Astrocyte (in vitro differentiated cells and primary cell): Measurements from ENCODE around the gene FRMD4B. TPM values are rescaled to one million over a fixed set of nuclear protein-coding genes. Genes with fewer than 3 reads are reported as not detected.

Source experiments
- DNase-seq: peaks from one replicate; pipeline ENCODE4 v3.0.0-alpha.2; 2010; ENCODE audit warnings: low read depth
- FAIRE-seq: peaks from 2 replicates; lab custom pipeline; 2011; peaks lifted over from hg19 to GRCh38; lab: Jason Lieb, UNC
- H2AFZ ChIP-seq: 2 replicates; pipeline ENCODE4 v1.6.0; 2012; ENCODE audit warnings: low read depth, low read length, inconsistent platforms
- H3K27ac ChIP-seq: 2 replicates; pipeline ENCODE4 v1.5.1; 2011; ENCODE audit warnings: low read depth, low read length, inconsistent platforms
- H3K27me3 ChIP-seq: 2 replicates; pipeline ENCODE4 v1.6.0; 2011; ENCODE audit warnings: low read length, inconsistent platforms; ENCODE audit not compliant: insufficient read depth
- H3K36me3 ChIP-seq: 2 replicates; pipeline ENCODE4 v1.5.1; 2011; ENCODE audit warnings: low read length, inconsistent platforms; ENCODE audit not compliant: insufficient read depth
- H3K4me1 ChIP-seq: 2 replicates; pipeline ENCODE4 v1.5.1; 2011; ENCODE audit warnings: low read length, inconsistent platforms; ENCODE audit not compliant: insufficient read depth
- H3K4me2 ChIP-seq: 2 replicates; pipeline ENCODE4 v1.6.0; 2012; ENCODE audit warnings: low read length, inconsistent platforms
- H3K4me3 ChIP-seq: 2 replicates; pipeline ENCODE4 v1.5.1; 2011; ENCODE audit warnings: low read depth, mild to moderate bottlenecking, low read length, inconsistent platforms; ENCODE audit not compliant: insufficient read depth
- H3K79me2 ChIP-seq: 2 replicates; pipeline ENCODE4 v1.6.0; 2012; ENCODE audit warnings: mild to moderate bottlenecking, low read length, inconsistent platforms; ENCODE audit not compliant: insufficient read depth
- H3K9ac ChIP-seq: 2 replicates; pipeline ENCODE4 v1.6.0; 2012; ENCODE audit warnings: mild to moderate bottlenecking, low read length, inconsistent platforms
- H3K9me3 ChIP-seq: 2 replicates; pipeline ENCODE4 v1.5.1; 2012; ENCODE audit warnings: low read depth, mild to moderate bottlenecking, low read length, inconsistent platforms; ENCODE audit not compliant: insufficient read depth
- H4K20me1 ChIP-seq: 2 replicates; pipeline ENCODE4 v1.6.0; 2012; ENCODE audit warnings: low read length, inconsistent platforms; ENCODE audit not compliant: insufficient read depth
- H3K27ac Mint-ChIP-seq: one replicate; pipeline ENCODE4 v1.8.0; 2021; ENCODE audit warnings: mild to moderate bottlenecking, mixed read lengths; ENCODE audit not compliant: unreplicated experiment
- H3K27me3 Mint-ChIP-seq: one replicate; pipeline ENCODE4 v1.8.0; 2021; ENCODE audit warnings: low read depth, mixed read lengths; ENCODE audit not compliant: unreplicated experiment
- H3K36me3 Mint-ChIP-seq: one replicate; pipeline ENCODE4 v1.8.0; 2021; ENCODE audit warnings: low read depth, mixed read lengths; ENCODE audit not compliant: unreplicated experiment
- H3K4me1 Mint-ChIP-seq: one replicate; pipeline ENCODE4 v1.8.0; 2021; ENCODE audit warnings: low read depth, mixed read lengths; ENCODE audit not compliant: unreplicated experiment
- H3K4me3 Mint-ChIP-seq: one replicate; pipeline ENCODE4 v1.8.0; 2021; ENCODE audit warnings: mild to moderate bottlenecking, moderate library complexity, mixed read lengths; ENCODE audit not compliant: unreplicated experiment
- H3K9me3 Mint-ChIP-seq: one replicate; pipeline ENCODE4 v1.8.0; 2021; ENCODE audit warnings: mild to moderate bottlenecking, mixed read lengths; ENCODE audit not compliant: unreplicated experiment
- EZH2 ChIP-seq: IDR thresholded peaks from 2 replicates; pipeline ENCODE4 v1.6.1; 2012; ENCODE audit warnings: mild to moderate bottlenecking, low read length, inconsistent platforms; ENCODE audit not compliant: insufficient read depth
- total RNA-seq: library from RNA; stranded (reverse); gene quantifications from 2 replicates; pipeline ENCODE4 v1.2.1, GENCODE V29; 2021
- TF ChIP-seq, protein P1 (sequence below): IDR thresholded peaks from 2 replicates; pipeline ENCODE4 v1.5.1; 2011; ENCODE audit warnings: low read depth, mild to moderate bottlenecking, inconsistent platforms, low read length, moderate library complexity; ENCODE audit not compliant: insufficient read depth

FRMD4B gene
- total RNA-seq, 1 donor from 2014 or later: 9.2 TPM

DNA sequence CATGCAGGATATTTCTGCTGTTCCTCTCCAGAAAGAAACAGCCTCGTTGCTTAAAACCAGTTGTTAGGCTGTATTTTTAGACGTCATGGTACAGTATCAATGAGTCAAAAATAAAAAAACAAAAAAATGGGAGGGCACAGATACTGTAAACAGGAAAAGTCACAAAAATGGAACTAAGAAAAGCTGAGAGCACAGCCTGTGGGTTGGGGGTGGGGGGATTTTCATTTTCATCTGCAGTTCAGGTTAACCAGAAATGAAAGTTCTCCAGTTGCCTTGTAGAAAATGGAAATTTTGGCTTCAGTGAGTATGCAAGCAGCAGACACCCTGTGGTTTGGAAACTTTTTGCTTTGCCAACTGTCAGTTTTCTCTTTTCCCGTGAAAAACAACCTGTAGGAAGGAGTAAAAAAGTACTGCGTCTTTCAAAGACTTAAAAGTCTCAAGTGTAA, 59.0 kb downstream of the FRMD4B start:
- Histone ChIP-seq H3K36me3 (no peaks in the 10 kb centered on the region), H3K4me2 (peak overlapping the region; percentile 27), H4K20me1 (no peaks in the 10 kb centered on the region), H3K79me2 (no peaks in the 10 kb centered on the region), H3K27ac (no peak overlapping the region), H3K9ac (no peak overlapping the region), H3K4me1 (peaks cover 4% of the 10 kb centered on the region), H2AFZ (no peak overlapping the region), H3K4me3 (no peak overlapping the region), H3K27me3 (no peaks in the 10 kb centered on the region), H3K9me3 (no peaks in the 10 kb centered on the region)
- DNase-seq (no peak), FAIRE-seq (no peak)
- Mint-ChIP-seq H3K4me1 (peaks cover 34% of the 10 kb centered on the region), H3K4me3 (no peak overlapping the region), H3K36me3 (no peaks in the 10 kb centered on the region), H3K27ac (no peak overlapping the region), H3K27me3 (no peaks in the 10 kb centered on the region), H3K9me3 (peaks cover 1% of the 10 kb centered on the region)
- no peak for TF ChIP-seq EZH2
- TF ChIP-seq, protein P1, sequence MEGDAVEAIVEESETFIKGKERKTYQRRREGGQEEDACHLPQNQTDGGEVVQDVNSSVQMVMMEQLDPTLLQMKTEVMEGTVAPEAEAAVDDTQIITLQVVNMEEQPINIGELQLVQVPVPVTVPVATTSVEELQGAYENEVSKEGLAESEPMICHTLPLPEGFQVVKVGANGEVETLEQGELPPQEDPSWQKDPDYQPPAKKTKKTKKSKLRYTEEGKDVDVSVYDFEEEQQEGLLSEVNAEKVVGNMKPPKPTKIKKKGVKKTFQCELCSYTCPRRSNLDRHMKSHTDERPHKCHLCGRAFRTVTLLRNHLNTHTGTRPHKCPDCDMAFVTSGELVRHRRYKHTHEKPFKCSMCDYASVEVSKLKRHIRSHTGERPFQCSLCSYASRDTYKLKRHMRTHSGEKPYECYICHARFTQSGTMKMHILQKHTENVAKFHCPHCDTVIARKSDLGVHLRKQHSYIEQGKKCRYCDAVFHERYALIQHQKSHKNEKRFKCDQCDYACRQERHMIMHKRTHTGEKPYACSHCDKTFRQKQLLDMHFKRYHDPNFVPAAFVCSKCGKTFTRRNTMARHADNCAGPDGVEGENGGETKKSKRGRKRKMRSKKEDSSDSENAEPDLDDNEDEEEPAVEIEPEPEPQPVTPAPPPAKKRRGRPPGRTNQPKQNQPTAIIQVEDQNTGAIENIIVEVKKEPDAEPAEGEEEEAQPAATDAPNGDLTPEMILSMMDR: no peak

DNA sequence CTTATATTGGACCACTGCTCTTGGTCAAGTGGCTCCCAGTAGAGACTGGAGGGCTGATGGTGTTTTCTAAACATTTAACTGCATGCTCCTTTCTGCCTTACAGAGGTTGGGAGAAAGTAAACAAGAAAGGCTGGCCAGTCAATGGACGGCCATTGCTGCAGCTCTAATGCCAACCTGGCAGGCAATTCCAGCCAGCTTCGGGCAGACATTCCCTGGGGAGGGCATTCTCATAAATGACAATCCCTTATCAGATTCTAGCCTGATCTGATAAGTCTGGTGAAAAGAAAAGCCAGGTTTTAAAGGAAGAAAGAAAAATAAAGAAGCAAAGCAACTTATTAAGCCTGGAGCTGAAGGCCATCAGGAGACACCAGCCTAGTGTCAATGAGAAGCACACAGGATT, 60.7 kb downstream of the FRMD4B start:
- DNase-seq (no peak), FAIRE-seq (no peak)
- no peak for TF ChIP-seq EZH2
- TF ChIP-seq, protein P1: no peak
- H3K4me1 Mint-ChIP-seq: peaks cover 31% of the 10 kb centered on the region
- Histone ChIP-seq H4K20me1 (no peaks in the 10 kb centered on the region), H3K9me3 (no peaks in the 10 kb centered on the region), H3K79me2 (no peaks in the 10 kb centered on the region), H3K27ac (no peak overlapping the region), H3K4me1 (peaks cover 4% of the 10 kb centered on the region), H3K27me3 (no peaks in the 10 kb centered on the region), H3K36me3 (no peaks in the 10 kb centered on the region), H2AFZ (no peak overlapping the region), H3K9ac (no peak overlapping the region), H3K4me2 (no peak overlapping the region), H3K4me3 (no peak overlapping the region)
- H3K27ac Mint-ChIP-seq: no peak overlapping the region
- H3K27me3 Mint-ChIP-seq: no peaks in the 10 kb centered on the region
- peaks cover 4% of the 10 kb centered on the region for H3K9me3 Mint-ChIP-seq
- no peaks in the 10 kb centered on the region for H3K36me3 Mint-ChIP-seq
- H3K4me3 Mint-ChIP-seq: no peak overlapping the region

DNA sequence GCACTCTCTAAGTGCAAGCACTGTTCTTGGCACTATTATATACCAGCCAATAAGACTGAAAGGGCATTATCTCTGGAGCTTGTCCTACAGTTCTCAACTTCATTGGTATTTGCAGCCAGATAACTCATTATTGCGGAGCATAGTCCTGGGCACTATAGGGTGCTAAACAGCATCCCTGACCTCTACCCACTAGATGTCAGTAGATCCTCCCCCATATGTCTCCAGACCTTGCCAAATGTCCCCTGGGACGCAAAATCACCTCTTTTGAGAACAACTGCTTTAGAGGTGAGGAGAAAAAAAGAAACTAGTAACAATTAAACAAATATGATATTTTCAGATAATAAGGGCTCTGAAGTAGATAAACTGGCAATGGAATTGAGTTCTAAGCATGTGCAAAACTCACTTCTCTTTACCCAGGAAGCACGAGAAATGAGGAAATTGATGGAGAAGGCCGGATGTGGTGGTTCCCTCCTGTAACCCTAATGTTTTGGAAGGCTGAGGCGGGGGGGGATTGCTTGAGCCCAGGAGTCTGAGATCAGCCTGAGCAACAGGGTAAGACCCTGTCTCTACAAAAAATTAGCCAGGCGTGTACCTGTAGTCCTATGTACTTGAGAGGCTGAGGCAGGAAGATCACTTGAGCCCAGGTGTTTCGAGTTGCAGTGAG, 61.4 kb downstream of the FRMD4B start:
- H3K4me3 ChIP-seq: no peak overlapping the region
- no peak overlapping the region for H3K9ac ChIP-seq
- TF ChIP-seq, protein P1: no peak
- H3K36me3 ChIP-seq: no peaks in the 10 kb centered on the region
- H3K27me3 ChIP-seq: no peaks in the 10 kb centered on the region
- no peaks in the 10 kb centered on the region for H3K9me3 ChIP-seq
- Mint-ChIP-seq H3K4me1 (peaks cover 31% of the 10 kb centered on the region), H3K9me3 (peaks cover 4% of the 10 kb centered on the region), H3K36me3 (no peaks in the 10 kb centered on the region), H3K4me3 (no peak overlapping the region), H3K27ac (no peak overlapping the region), H3K27me3 (no peaks in the 10 kb centered on the region)
- H3K4me1 ChIP-seq: peaks cover 4% of the 10 kb centered on the region
- no peaks in the 10 kb centered on the region for H4K20me1 ChIP-seq
- DNase-seq (no peak), FAIRE-seq (no peak)
- H3K27ac ChIP-seq: no peak overlapping the region
- H3K4me2 ChIP-seq: no peak overlapping the region
- no peak overlapping the region for H2AFZ ChIP-seq
- H3K79me2 ChIP-seq: no peaks in the 10 kb centered on the region
